Esophagus muscularis mucosa (tissue), 4 donors: ENCODE data around the gene MIEF2. TPM values are rescaled to one million over a fixed set of nuclear protein-coding genes. Genes with fewer than 3 reads are reported as not detected.
A peak's percentile ranks its signal among the peaks of the same experiment; 100 is the strongest.

ENCODE experiments used
- DNase-seq: peaks from one replicate; pipeline ENCODE4 v3.0.0-alpha.2; 2017; ENCODE audit errors: extremely low spot score
- H3K27ac ChIP-seq, 4 donors: fragments of 200-600 bp; sonication (generic); replicated peaks in 1 of 4; 1 replicate in 3 of 4; 2 replicates in 1 of 4; pipeline ENCODE4 v1.5.1; 2016 to 2019; ENCODE audit warnings: mild to moderate bottlenecking in 1 of 4
- H3K27me3 ChIP-seq, 4 donors: fragments of 200-600 bp; sonication (generic); one replicate each; pipeline versions ENCODE4 v1.5.1 to v1.6.0; 2016 to 2019
- H3K36me3 ChIP-seq, 4 donors: fragments of 200-600 bp; sonication (generic); one replicate each; pipeline ENCODE4 v1.5.1; 2016 to 2019
- H3K4me1 ChIP-seq, 4 donors: fragments of 200-600 bp; sonication (generic); one replicate each; pipeline ENCODE4 v1.5.1; 2016 to 2019
- H3K4me3 ChIP-seq, 4 donors: fragments of 200-600 bp; sonication (generic); 1 replicate in 2 of 4; 2 replicates in 2 of 4; pipeline ENCODE4 v1.5.1; 2016 to 2019; ENCODE audit warnings: mild to moderate bottlenecking in 4 of 4, moderate library complexity in 1 of 4
- H3K9me3 ChIP-seq, 4 donors: fragments of 200-600 bp; sonication (generic); 1 replicate in 3 of 4; 2 replicates in 1 of 4; pipeline ENCODE4 v1.5.1; 2016 to 2019
- CTCF ChIP-seq, 3 experiments: fragments of 200-600 bp in 2 of 3; fragments of 450-650 bp in 1 of 3; sonication (generic) in 2 of 3; IDR thresholded peaks; one replicate each; pipeline ENCODE4 v1.5.1; 2017 to 2019; ENCODE audit warnings: antibody characterized with exemption in 3 of 3, mild to moderate bottlenecking in 2 of 3, moderate library complexity in 1 of 3
- EP300 ChIP-seq: sonication (generic); formaldehyde crosslinking; IDR thresholded peaks from one replicate; pipeline ENCODE4 v1.6.1; 2017; ENCODE audit warnings: antibody characterized with exemption
- POLR2A ChIP-seq: fragments of 450-650 bp; IDR thresholded peaks from one replicate; pipeline ENCODE4 v1.6.1; 2017; ENCODE audit warnings: antibody characterized with exemption, moderate library complexity, mild to moderate bottlenecking, low read depth
- POLR2AphosphoS5 ChIP-seq, 2 donors: sonication (generic); formaldehyde crosslinking; IDR thresholded peaks; one replicate each; pipeline ENCODE4 v1.6.1; 2017; ENCODE audit warnings: antibody characterized with exemption in 2 of 2
- WGBS: methylation state at CpG from one replicate; pipeline ENCODE4 v1.1.5; 2018; 5-methylcytosine and 5-hydroxymethylcytosine counted together
- intact Hi-C: fragments of 100-400 bp; cut with DNase I; formaldehyde crosslinking; loops from one replicate; pipeline ENCODE4 v1.15.1; 2023
- total RNA-seq, 4 donors: library from RNA; depleted of rRNA; stranded (reverse); fragments of >200 nt; gene quantifications; one replicate each; pipeline versions ENCODE4 v1.1.0 to v1.2.1, GENCODE V29; 2016

Gene MIEF2
- total RNA-seq, 4 donors from 2014 or later, result 10.8 to 27.2 (median 17.9) TPM

DNA sequence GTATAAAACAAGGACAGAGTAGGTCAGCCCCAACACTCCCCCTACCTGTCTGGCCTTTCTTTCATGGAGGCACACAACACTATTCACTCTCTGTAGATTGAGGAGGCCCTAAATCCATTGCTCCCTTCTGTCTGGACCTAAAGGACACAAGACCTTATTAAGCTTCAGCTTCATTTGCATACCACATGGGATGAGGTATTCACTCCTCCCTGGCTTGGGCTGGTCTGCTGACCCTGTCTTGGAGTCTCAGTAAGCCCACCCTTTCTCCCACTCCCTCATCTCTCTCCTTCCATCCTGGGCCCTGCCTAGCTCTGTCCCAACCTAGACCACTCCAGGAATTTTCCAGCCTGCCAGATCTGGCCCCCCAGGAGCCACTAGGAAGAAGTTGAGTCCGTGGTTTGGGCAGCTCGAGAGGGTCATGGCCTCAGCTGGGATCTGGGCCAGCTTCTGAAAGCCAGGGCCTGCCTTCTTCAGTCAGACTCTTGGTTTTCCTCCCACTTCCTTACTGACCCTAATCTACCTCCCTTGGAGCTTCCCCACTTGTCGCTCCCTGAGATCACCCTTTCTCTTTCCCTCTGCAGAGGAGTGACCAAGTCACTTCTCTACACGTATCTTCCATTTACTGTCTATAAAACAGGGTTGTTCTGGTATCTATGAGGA lies 41.6 kb upstream of the MIEF2 start:
- H3K36me3 ChIP-seq, result no peaks in the 10 kb centered on the region
- peaks cover 0 to 19% (median 6%) of the 10 kb centered on the region in 4 donors for H3K4me1 ChIP-seq
- no peak overlapping the region for H3K4me3 ChIP-seq
- H3K27ac ChIP-seq, result no peak overlapping the region
- 15% methylated on average over 4 of the region's 4 CpGs for WGBS
- DNase-seq, result no peak
- H3K9me3 ChIP-seq, result no peaks in the 10 kb centered on the region
- intact Hi-C loops, result no loop called here
- no peak for TF ChIP-seq POLR2A
- TF ChIP-seq CTCF (IDR thresholded peaks at IDR 0.05), result no peak
- no peak for TF ChIP-seq POLR2AphosphoS5 (IDR thresholded peaks at IDR 0.05)
- TF ChIP-seq EP300, result no peak
- H3K27me3 ChIP-seq, result no peaks in the 10 kb centered on the region

DNA sequence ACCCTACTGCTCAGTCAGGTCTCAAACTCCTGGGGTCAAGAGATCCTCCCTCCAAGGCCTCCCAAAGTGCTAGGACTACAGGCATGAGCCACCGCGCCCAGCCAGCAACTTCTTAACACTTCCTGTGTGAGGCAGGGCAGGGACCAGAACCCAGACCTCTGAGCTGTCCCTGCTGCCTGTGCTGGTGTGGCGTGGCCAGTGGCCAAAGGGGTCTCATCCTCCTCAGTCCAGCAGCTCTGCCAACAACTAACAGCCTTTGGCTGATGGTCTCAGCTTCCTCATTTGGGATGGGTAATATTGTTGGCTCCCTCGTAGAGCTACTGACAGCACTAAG lies 36.4 kb upstream of the MIEF2 start:
- Histone ChIP-seq H3K27ac (peak overlapping the region; percentile 63 to 76 (median 68)), H3K4me1 (peaks cover 14 to 49% (median 30%) of the 10 kb centered on the region in 4 donors), H3K36me3 (no peaks in the 10 kb centered on the region), H3K4me3 (no peak overlapping the region), H3K9me3 (no peaks in the 10 kb centered on the region), H3K27me3 (no peaks in the 10 kb centered on the region)
- TF ChIP-seq POLR2A (no peak), POLR2AphosphoS5 (IDR thresholded peaks at IDR 0.05) (no peak), CTCF (IDR thresholded peaks at IDR 0.05) (no peak), EP300 (no peak)
- intact Hi-C loops, result loop anchor here (5.0 kb wide), 1 partner anchor 88 kb away; the partner anchor contains the start of gene TOP3A
- WGBS, result 74% methylated on average over 3 of the region's 4 CpGs
- DNase-seq, result no peak

DNA sequence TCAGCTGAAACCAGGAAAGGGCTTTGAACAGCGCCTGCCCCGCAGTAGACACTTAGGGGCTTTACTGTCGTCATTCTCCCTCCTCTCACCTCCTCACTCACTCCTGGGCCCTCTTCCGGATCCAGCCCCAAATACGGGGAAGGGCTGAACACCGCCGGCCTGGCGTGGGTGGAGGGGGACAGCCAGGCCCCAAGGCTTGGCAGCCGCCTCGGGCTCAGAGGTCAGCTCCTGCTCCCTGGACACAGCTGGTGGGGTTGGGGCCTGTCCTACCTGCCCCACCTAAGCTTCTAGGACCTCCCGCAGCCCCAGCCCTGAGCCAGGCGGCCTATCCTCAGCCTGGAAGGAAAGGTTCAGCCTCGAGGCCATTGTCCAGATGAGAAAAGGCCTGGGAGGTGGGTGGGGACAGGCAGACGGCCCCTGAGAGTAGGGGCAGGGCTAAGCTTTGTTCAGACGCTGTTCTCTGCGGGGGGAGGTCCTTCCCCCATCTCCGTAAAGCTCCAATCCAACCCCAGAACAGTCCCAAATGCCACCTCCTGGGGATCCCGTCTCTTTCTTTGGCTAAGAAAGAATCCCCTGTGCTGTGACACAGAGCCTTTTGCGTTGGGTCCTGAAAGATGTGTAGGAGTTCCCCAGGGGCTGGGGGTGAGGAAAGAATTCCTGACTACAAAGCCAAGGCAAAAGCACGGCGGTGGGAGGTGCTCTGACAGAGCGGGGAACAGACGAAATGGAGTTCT lies 35.9 kb upstream of the MIEF2 start:
- WGBS, result 28% methylated on average over 20 of the region's 23 CpGs
- H3K27me3 ChIP-seq, result no peaks in the 10 kb centered on the region
- TF ChIP-seq POLR2A, result no peak
- no peak for TF ChIP-seq POLR2AphosphoS5 (IDR thresholded peaks at IDR 0.05)
- TF ChIP-seq CTCF (IDR thresholded peaks at IDR 0.05), result no peak
- no peak for TF ChIP-seq EP300
- no peak for DNase-seq
- intact Hi-C loops, result loop anchor here (5.0 kb wide), 1 partner anchor 88 kb away; the partner anchor contains the start of gene TOP3A
- peaks cover 14 to 48% (median 27%) of the 10 kb centered on the region in 4 donors for H3K4me1 ChIP-seq
- no peaks in the 10 kb centered on the region for H3K9me3 ChIP-seq
- H3K27ac ChIP-seq, result peak overlapping the region; percentile 63 to 76 (median 68)
- H3K4me3 ChIP-seq, result peak overlapping the region; percentile 66 to 89 (median 72)
- no peaks in the 10 kb centered on the region for H3K36me3 ChIP-seq

DNA sequence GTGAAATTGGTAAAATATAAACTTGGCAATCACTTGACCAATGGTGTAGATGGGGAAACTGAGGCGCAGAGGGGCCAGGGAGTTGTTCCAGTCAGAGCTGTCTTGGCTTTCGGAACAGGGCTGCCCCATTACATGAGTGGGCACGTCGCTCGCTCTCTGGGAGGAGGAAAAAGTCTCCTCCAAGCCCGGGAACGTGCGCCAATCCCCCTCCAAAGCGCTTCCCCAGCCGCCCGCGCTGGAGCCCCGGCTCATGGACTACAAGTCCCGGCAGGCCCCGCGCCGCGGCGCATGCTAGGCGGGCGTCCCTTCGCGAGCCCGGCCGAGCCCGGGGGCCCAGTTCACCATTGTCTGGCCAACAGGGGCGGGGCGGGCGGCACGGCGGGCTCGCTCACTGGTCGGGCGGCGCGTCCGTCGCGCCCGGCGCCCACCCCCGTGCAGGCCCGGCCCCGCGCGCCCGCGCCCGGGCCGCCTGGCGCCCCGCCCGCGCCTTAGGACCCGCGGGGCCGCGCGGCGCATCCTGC lies 35.3 kb upstream of the MIEF2 start, which contains the start of gene LLGL1:
TSS of gene LLGL1 (plus strand) at position 515 of the 521 bp plus-strand sequence. CDS start 48 bp downstream, outside the sequence.
- Histone ChIP-seq H3K36me3 (no peaks in the 10 kb centered on the region), H3K9me3 (no peaks in the 10 kb centered on the region), H3K27ac (peak within 1 kb of the TSS; percentile 65 to 79 (median 73)), H3K4me3 (peak within 1 kb of the TSS; percentile 66 to 89 (median 72)), H3K4me1 (peaks cover 14 to 55% (median 27%) of the 10 kb centered on the region in 4 donors), H3K27me3 (no peaks in the 10 kb centered on the region)
- intact Hi-C loops, result no loop called here
- DNase-seq, result peak; percentile 98
- TF ChIP-seq POLR2A, result no peak
- peak; percentile 50 to 72 for TF ChIP-seq POLR2AphosphoS5 (IDR thresholded peaks at IDR 0.05)
- WGBS, result 1% methylated on average over 40 of the region's 60 CpGs
